ENCODE results near the gene BBLN. TPM values are rescaled to one million over a fixed set of nuclear protein-coding genes. Genes with fewer than 3 reads are reported as not detected.

Gene BBLN
- total RNA-seq, 1 experiment from 2014 or later: 74.9 TPM

- Histone ChIP-seq H3K4me2 (ENCODE audit: insufficient read depth, insufficient read length, low read length) (no peak overlapping the region), H3K79me2 (ENCODE audit: insufficient read depth, low read length) (no peaks in the 10 kb centered on the region), H3K4me1 (ENCODE audit: insufficient read depth, low read length) (no peaks in the 10 kb centered on the region), H2AFZ (ENCODE audit: low read length) (no peak overlapping the region), H4K91ac (ENCODE audit: insufficient read length, low read depth, low read length) (no peak overlapping the region), H2BK120ac (ENCODE audit: low read depth, low read length, poor library complexity, severe bottlenecking) (no peak overlapping the region), H3K56ac (ENCODE audit: insufficient read length, low read depth, low read length) (no peak overlapping the region), H4K8ac (replicated peaks; ENCODE audit: insufficient read length, low read depth, low read length) (no peak overlapping the region), H3K9ac (ENCODE audit: extremely low read depth, insufficient read length, low read length) (no peak overlapping the region), H2BK12ac (ENCODE audit: insufficient read length, low read depth, low read length) (no peak overlapping the region), H3K27ac (ENCODE audit: insufficient read length, low read depth, low read length) (no peak overlapping the region), H2BK5ac (ENCODE audit: insufficient read length, low read length) (no peak overlapping the region), H4K20me1 (ENCODE audit: control insufficient read depth, insufficient read depth, insufficient read length) (no peaks in the 10 kb centered on the region), H3T11ph (ENCODE audit: low read length) (no peak overlapping the region), H3K9me3 (ENCODE audit: control insufficient read depth, low read depth, low read length) (no peaks in the 10 kb centered on the region), H3K27me3 (ENCODE audit: insufficient read depth, low read length) (0 out of 2 replicates have a peak, but pooled peaks cover 3% of the 10 kb centered on the region), H3K23ac (ENCODE audit: insufficient read length, low read depth, low read length) (no peak overlapping the region), H3K14ac (ENCODE audit: insufficient read depth, low read length) (no peak overlapping the region), H3K23me2 (ENCODE audit: insufficient read length, low read depth, low read length, poor library complexity, severe bottlenecking) (peaks cover 12% of the 10 kb centered on the region), H3K18ac (ENCODE audit: insufficient read length, low read depth, low read length) (no peak overlapping the region), H3K79me1 (ENCODE audit: insufficient read depth, low read depth, low read length, poor library complexity, severe bottlenecking) (no peaks in the 10 kb centered on the region), H3K4ac (ENCODE audit: low read depth, low read length) (no peak overlapping the region), H2AK5ac (ENCODE audit: insufficient read length, low read length) (no peak overlapping the region), H2BK20ac (ENCODE audit: low read depth, low read length, poor library complexity, severe bottlenecking) (no peak overlapping the region), H2BK15ac (ENCODE audit: low read depth, low read length) (no peak overlapping the region), H4K5ac (ENCODE audit: insufficient read length, low read depth, low read length) (no peak overlapping the region)
- peak; percentile 87 for TF ChIP-seq CTCF (conservative IDR thresholded peaks at IDR 0.05)
- peaks cover 13 to 16% of the 10 kb centered on the region in 2 experiments for H3K4me1 Mint-ChIP-seq
- H3K27me3 Mint-ChIP-seq (ENCODE audit: low read depth): peaks cover 14% of the 10 kb centered on the region
- H3K9me3 Mint-ChIP-seq: peaks cover 9 to 12% of the 10 kb centered on the region in 2 experiments
- H3K36me3 Mint-ChIP-seq (ENCODE audit: insufficient read depth in 1 of 3, low read depth in 3 of 3): peaks cover 26 to 44% (median 38%) of the 10 kb centered on the region in 3 experiments
- DNase-seq: peak; percentile 88
- H3K4me3 Mint-ChIP-seq: peak overlapping the region; percentile 41 to 57; a peak in 4 of 5 replicates
- H3K27ac Mint-ChIP-seq: no peak overlapping the region; a peak in 1 of 7 replicates
- no CpG with 5 or more reads among the region's 16 CpGs for WGBS (ENCODE audit: extremely low coverage, insufficient read length, low lambda C conversion rate)
Measured at GRCh38 chr9:128124873-128125579, 35.0 kb upstream of the BBLN start.
